ENCODE results near the gene ATP5PF.
"Not testable (repeated sequence)": the region's sequence is repeated elsewhere in the genome, so short reads cannot be mapped to it uniquely, and the experiment has no call there.

Gene ATP5PF, protein sequence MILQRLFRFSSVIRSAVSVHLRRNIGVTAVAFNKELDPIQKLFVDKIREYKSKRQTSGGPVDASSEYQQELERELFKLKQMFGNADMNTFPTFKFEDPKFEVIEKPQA

DNA sequence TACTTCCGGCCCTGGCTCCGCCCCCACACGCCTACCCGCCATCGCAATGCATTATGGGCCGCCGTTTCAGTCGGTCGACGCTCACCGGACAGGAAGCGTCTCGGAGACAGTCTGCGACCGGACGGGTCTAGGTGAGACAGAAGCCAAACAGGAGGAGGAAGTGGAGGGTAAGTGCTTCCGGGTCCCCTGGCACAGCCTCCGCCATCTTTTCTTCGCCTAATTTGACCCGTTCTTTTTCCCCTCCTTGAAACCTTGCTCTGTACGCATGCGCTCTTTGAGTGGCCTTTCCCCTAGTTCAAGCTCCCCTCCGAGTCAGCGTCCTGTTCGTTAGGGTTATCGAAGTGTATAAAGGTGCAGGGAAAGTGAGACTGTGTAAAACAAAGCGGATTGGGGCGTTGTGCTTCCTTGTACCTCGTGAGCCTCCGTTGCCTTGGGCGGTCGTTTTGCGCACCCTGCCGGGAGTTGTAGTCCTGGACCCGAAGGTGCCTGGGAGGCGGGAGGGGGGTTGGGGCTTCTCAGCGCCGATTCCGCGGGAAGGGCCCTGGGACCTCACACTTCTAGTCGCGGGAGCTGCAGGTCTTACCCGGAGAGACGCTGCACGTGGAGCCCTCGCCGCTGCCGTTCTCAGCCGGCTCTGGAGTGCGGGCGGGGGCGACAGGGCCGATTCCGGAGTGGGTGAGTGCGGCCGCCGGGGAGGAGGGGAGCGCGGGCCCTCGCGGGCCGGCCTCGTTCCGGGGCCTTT lies at the start of gene ATP5PF, which contains the start of gene GABPA:
Gene ATP5PF, minus strand, starts transcription at position 1 of the 742 bp plus-strand sequence. CDS start 5,110 bp downstream, outside the sequence.
Gene GABPA, plus strand, starts transcription at position 69 of the 742 bp plus-strand sequence. CDS start 6,627 bp downstream, outside the sequence.
- DNase-seq: peak; percentile 95

GRCh38 chr21:25778126-25778875 lies 43.6 kb upstream of the ATP5PF start:
- not testable (repeated sequence) for DNase-seq

- no peak for DNase-seq
Measured at GRCh38 chr21:25776440-25776839, 41.7 kb upstream of the ATP5PF start.

GRCh38 chr21:25772686-25773085 lies 38.0 kb upstream of the ATP5PF start:
- no peak for DNase-seq

GRCh38 chr21:25767921-25768320 lies 33.2 kb upstream of the ATP5PF start:
- no peak for DNase-seq

DNA sequence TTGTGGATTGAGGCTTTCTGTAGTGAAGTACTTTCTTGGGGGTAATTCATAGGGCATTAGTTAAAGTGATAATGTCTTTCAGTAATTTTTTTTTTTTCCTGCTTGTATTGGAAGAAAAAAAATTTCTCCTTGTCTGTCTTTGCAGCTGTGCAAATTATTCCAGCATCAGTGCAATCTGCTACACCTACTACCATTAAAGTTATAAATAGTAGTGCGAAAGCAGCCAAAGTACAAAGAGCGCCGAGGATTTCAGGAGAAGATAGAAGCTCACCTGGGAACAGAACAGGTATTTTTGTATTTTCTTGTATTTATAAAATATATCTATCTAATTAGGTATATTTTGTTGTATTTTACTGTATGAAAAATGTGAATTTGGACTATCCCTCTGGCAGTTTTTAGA lies 29.4 kb upstream of the ATP5PF start:
- DNase-seq: no peak

DNA sequence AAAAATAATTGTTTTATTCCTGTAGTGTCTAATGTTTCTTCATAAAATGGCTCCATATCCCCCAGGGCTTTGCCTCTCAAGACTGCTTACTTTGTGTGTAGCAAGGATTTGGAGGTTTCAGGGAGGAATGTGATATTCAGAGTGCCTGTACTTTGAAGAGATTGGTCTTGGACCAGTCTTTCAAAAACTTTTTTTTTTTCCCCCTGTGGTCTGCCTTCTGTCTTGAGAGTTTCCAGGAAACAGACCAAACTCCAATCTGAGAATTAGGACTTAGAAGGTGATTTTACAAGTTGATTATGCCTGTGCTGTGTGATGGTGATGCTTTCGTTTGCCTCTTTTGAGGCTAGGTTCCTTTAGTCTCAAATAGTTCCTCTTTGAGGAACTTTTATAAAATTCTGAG lies 26.0 kb upstream of the ATP5PF start:
- no peak for DNase-seq

DNA sequence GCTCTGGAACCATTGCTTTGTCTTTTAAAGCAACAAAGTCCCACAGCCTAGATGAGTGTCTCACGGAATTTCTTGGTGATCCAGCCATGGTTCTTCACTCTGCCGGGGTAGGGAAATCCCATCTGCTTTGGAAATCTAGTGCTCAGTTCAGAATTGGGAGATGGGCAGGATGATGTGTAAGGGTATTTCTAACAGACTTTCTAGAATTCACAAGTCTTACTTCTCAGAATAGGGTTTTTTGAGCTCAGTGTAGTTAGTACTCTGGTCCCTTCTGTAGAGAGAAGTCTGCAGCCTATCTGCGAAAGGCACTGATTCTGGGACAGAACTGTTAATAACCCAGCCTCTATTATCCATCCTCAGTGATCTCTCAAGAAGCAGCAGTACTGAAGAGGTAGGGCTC lies 25.4 kb upstream of the ATP5PF start:
- no peak for DNase-seq

DNA sequence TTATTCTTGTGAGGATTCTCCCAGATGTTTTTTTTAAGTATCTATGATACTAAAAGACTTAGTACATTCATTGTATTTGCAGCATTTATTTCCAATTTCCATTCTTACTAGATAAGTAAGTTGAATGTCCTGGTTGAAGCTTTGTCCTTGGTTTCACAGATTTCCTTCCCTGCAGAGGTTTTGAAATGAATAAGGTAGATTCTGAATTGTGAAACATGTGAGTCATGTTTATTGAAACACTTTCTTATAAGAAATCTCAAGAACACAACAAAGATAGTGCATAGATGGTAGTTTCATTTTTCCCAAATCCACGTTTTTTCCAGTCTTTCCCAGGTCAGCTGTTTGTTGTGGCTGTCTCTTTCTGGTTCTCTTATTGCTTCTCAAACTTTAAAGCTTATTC lies 24.9 kb upstream of the ATP5PF start:
- DNase-seq: no peak

DNA sequence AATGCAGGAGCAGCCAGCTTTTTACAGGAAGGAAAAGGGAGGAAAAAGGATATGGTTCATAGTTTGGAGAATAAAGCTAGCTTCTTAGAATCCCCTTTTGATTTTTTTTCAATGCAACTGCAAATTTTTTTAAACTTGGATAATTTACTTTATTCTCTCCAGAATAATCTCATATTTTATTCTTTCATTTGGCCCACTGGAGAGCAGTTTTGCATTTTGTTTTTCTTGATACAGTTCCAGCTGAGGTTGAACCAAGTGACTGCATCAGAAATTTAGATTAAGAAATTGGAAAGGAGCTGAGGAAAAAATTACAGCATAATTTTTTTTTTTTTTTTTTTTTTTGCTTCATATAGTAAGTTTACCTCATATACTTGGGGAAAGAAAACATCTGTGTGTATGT lies 22.8 kb upstream of the ATP5PF start:
- DNase-seq: no peak

- DNase-seq: no peak
Measured at GRCh38 chr21:25756190-25756932, 21.7 kb upstream of the ATP5PF start.

GRCh38 chr21:25752416-25752815 lies 17.7 kb upstream of the ATP5PF start:
- DNase-seq: no peak

GRCh38 chr21:25750085-25750484 lies 15.4 kb upstream of the ATP5PF start:
- no peak for DNase-seq

DNA sequence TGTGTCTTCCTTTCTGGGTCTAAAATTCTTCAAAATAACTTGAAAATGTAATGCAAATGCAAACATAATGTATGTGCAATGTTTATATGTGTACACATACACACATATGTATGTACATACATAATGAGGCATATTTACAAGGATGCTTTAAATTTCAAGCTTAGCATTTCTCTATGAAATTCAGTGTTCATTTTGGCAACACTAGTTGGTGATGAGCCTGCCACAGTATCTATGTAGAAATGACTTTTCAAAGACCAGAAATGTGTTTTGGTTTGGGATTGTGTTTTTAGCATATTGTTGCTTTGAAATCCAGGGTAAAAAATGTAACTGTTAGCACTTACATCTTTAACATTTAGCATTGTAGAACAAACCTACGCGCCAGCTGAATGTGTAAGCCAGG lies 10.2 kb upstream of the ATP5PF start:
- DNase-seq: no peak

GRCh38 chr21:25742900-25743299 lies 8.2 kb upstream of the ATP5PF start:
- no peak for DNase-seq

- no peak for DNase-seq
Measured at GRCh38 chr21:25737421-25737820, 2.7 kb upstream of the ATP5PF start.

DNA sequence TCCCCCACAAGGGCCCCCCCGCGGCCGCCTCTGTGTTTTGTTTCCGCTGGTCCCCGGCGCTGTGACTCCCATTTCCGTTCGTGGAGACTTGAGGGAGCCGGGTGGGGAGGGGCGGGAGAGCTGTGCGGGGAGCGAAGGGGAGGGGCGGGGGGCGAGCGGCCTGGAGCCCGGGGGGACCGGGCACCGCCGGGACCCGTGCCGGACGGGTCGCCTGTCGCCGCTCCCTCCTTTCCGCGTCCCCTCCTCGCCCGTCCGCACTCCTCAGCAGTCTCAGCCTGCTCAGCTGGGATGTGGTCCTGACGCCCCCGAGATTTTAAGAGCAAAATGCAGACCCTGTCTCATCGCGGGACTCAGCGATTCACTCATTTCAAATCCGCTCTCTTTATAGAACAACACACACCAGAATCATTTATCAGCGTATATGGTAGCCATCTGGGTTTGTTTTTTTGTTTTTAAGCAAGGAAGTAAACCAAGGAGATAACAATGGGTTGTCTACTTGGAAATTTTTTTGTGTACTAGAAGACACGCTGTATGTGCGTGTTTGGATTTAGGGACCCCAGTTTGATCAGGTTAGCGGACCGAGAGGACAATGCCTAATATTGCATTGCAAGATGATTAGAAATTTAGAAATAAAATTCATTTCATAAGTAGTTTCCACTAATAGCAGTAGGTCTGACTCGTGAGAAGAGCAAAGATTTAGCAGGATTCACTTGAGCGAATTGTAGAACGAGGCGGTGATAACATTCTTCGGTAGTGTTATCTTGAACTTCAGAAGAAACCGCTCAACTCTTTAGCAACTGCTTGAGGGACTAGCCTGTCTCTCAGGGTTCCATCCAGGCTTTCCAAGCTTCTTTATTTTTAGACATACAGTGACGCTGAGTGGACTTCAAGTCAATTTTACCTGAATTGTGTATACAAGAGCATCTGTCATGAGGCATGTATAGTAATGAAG lies 1.2 kb upstream of the ATP5PF start:
- DNase-seq: peak; percentile 71

DNA sequence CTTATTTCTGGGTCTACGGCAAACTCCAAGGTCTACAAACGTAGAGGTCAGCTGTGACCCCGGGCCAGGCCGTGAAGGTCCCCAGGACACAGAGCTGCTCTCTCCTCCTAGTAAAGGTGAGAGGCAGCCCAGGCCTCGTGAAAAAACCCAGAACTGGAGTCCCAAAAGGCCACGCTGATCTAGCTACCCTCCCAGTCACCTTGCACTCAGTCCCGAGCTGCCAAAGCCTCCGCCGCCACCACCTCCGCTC lies 125 bp downstream of the ATP5PF start:
- no peak for DNase-seq

DNA sequence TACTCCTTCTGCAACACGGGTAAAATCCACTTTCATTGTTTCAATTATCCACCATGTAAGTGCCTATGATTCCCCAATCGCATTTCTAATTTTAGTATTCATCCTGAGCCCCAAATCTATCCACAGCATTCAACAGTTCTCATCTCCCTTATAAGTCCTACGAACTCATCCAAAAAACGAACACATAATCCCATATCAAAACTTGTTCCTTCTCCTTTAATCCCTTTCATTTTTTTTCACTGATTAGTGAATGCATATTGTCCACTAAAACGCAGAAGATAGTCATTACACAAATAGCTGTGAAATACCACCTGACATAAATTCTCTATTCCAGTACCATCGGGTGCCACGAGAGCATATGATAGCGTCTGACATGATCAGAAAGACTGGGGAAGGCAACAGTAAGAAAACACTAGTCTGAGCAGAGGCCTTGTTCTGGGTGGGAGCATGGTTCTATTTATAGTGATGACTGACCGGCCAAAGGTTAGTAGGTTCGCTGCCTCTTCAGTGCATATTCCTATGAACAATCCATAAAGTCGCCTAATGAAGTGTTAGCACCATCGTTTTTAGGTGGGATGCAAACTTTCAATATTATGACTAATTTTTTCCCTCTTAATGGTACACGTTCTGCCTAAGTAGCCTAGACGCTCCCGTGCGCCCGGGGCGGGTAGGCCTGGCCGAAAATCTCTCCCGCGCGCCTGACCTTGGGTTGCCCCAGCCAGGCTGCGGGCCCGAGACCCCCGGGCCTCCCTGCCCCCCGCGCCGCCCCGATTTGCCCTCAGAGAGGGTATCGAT lies 648 bp downstream of the ATP5PF start:
- no peak for DNase-seq

DNA sequence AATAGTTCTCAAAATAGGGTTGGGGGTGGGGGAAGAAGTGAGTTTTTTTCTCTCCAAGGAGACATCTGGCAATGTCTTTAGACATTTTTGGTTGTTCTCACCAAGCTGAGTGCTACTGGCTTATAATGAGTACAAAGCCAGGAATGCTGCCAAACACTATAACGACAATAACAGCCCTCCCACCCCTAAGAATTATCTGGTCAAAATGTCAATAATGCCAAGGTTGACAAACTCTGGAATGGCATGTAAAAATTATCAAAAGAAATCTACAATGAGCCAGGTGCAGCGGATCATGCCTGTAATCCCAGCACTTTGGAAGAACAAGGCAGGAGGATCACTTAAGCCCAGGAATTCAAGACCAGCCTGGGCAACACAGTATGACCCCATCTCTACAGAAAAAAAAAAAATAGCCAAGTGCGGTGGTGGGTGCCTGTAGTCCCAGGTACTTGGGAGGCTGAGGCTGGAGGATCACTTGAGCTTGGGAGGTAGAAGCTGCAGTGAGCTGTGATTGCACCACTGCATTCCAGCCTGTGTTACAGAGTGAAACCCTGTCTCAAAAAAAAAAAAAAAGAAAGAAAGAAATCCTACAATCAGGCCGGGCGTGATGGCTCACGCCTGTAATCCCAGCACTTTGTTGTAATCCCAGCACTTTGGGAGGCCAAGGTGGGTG lies 2.5 kb downstream of the ATP5PF start:
- no peak for DNase-seq

GRCh38 chr21:25722631-25723030 lies 12.1 kb downstream of the ATP5PF start:
- DNase-seq: no peak
